NCI-H2081 treated with DMSO at 0.1 percent for 48 hours (cell line): ENCODE results near the gene TEKT1.

ENCODE experiments used
- DNase-seq: peaks from one replicate; lab custom pipeline; 2025; lab: John Stamatoyannopoulos, UW

The TEKT1 gene

DNA sequence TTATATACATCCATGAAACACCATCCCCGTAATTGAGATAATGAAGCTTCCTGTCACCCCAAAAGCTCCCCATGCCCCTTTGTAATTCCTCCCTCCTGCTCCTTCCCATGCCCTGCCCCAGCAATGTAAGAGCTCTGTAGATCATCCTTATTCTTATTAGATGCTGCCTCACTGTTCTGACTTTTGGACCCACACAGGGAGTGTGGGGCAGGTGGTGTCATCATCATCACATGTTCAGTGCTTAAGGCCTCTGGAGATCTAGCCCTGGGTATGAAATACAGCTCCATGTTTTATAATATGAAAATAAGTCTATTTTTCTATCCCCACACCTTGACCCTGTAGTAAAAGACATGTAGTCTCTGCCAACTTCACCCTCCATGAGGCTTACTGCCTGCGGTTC, 73.8 kb downstream of the TEKT1 start:
- no peak for DNase-seq

DNA sequence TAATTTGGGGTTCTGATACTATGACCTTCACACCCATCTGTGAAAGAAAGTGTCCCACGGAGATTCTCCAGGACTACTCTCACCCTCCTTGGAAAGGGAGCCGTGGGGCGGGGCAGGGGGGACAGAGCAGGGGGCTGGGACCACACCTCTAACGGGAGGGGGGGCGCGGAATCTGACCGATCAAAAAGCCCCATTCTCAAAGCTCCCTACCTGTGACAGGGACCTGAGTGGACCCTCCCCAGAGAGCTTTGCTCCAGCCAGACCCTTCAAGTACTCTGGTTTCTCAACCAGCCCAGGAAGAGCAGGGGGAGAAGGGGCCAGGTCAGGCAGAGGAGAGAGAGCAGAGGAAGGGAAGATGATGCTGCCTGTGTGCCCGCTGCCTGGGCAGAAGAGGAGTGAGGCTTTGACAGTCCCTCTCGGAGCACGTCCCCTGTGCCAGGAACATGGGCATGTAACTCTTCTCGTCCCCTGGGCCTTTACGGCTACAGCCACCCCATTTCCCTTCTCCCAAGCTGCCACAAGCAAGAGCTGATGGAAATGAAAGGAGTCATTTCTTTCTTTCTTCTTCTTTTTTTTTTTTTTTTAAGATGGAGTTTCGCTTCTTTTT, 75.0 kb downstream of the TEKT1 start:
- DNase-seq, result no peak

DNA sequence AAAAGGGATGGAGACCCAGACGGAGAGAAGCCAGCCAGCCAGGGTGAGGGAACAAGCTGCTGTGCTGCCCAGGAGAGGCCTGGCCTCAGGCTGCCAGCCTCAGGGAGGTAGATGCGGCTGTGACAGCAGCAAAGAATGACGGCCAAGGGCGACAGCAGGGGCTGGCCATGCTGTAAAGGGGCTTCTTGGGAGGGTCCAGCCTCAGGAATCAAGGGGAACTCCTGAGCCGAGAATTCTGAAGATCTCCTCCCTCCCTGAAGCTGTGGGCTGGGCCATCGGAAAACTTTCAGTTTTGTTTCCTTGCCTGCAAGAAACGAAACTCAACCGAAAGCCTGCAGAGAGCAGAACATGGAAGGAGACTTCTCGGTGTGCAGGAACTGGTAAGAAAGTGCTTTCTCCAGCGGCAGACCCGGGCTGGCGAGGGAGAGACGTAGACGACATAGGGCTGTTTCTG, 75.8 kb downstream of the TEKT1 start, which contains the start of gene XAF1:
TSS of gene XAF1 (plus strand) at position 316 of the 454 bp plus-strand sequence. CDS start at position 349, 33 bp downstream.
- DNase-seq, result no peak

DNA sequence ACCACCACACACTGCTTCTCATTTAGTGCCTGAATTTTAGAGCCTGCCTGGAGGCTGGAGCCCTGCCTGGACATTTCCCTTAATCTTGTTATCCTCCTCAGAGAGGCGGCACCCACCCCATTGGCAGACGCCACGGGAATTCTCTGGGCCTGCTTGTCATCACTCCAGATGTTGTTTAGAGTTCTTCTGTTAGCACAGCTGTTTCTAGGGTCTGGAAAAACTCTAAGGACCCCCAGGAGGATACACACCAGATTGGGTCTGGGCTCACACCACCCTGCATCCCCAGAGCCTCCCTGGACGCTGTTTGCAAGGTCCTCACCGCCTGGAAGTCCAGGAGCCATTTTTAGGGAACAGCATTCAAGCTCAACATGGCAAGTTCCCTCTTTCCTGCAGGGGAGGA, 76.2 kb downstream of the TEKT1 start:
- no peak for DNase-seq

DNA sequence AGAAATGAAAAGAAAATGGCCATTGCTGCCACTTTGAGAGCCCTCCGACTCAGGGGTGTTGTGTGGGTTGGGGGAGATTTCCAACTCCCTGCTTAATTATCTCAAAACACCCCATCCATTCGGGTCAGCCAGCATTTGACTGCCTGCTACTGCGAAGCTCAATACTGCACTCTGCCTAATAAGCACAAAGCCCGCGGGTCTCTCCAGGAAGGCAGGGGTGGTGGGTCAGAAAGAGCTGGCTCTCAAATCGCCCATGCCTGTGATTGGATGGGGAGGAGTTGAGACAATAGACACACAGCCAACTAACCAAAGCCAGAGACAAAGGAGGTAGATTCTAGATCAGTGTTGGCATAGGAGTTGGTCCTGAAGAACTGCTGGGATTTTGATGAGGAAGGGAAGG, 78.0 kb downstream of the TEKT1 start:
- no peak for DNase-seq

DNA sequence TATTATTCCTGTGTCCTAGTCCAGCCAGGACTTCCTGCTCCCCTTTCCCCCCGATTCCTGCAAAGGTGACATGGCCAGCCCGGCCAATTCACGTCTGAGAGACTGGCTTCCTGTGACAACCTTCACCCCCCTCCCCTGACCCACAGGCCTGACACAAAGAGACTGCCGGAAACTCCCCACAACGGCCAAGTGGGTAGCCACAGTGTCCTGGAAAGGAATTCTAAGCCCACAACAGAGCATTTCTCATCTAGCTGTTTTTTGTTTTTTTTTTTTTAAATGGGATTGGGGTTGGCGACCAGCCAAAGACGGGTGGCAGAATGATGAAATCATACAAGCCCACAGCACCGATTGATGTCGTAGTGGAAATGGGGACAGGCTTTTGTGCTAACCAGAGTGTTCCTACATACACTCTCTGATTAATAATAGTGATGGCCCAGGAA, 78.5 kb downstream of the TEKT1 start:
- DNase-seq, result no peak

DNA sequence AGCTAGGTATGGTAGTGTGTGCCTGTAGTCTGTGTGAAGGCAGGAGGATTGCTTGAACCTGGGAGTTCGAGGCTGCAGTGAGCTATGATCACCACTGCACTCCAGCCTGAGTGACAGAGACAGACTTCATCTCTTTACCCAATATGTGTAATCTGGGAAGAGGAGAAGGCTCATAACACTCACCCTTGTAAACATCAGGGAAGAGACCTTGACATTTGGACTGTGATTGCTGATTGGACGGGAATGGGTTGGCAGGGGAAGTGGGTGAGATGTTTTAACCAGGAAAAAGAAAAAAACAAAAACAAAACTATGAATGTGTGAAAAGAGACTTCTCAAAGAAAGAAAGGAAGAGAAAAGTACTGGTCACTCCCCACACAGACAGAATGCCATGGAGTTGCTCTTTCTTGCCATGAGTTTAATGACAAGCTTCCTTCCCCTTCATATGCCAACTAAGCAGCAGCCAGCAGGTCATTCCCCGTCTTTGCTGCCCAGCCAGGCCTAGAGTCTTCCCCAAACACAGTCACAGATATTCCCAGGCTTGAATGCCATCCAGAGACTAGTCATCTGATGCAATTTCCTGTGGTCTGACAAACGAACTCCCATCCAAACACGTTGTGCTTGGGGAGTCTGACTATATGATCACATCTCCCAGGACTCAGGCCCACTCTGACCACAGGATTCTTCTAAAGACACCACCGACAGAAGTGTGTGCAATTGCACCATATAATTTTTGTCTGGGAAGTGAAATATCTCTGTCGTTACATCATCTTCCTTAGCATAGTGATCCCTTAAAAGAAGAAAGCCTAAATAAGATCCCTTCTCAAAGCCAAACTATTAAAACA, 79.2 kb downstream of the TEKT1 start:
- no peak for DNase-seq

DNA sequence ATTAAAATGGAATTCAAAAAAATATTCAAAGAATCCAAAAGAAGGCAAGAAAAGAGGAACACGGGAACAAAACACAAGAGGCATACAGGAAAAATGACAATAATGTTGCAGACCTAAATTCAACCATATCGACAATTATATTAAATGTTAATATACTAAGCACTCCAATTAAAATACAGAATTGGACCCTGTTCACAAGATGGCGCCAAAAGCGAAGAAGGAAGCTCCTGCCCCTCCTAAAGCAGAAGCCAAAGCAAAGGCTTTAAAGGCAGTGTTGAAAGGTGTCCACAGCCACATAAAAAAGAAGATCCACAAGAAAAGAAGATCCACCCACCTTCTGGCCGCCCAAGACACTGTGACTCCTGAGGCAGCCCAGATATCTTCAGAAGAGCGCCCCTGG, 82.0 kb downstream of the TEKT1 start:
- DNase-seq, result no peak

DNA sequence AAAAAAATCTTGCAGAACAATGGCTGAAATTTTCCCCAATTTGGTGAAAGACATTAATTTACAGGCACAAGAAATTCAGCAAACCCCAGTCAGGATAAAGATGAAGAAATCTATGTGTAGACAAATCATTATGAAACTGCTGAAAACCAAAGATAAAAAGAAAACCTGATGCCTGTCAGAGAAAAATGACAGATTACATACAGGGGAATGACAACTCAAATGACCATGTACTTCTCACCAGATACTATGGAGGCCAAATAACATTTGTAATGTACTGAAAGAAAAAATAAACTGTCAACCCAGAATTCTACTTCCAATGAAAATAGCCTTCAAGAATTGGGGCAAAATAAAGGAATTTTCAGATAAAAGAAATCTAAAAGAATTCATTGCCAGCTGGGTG, 82.9 kb downstream of the TEKT1 start:
- DNase-seq, result no peak
